ENCODE measurements around the gene GSTO1.

DNA sequence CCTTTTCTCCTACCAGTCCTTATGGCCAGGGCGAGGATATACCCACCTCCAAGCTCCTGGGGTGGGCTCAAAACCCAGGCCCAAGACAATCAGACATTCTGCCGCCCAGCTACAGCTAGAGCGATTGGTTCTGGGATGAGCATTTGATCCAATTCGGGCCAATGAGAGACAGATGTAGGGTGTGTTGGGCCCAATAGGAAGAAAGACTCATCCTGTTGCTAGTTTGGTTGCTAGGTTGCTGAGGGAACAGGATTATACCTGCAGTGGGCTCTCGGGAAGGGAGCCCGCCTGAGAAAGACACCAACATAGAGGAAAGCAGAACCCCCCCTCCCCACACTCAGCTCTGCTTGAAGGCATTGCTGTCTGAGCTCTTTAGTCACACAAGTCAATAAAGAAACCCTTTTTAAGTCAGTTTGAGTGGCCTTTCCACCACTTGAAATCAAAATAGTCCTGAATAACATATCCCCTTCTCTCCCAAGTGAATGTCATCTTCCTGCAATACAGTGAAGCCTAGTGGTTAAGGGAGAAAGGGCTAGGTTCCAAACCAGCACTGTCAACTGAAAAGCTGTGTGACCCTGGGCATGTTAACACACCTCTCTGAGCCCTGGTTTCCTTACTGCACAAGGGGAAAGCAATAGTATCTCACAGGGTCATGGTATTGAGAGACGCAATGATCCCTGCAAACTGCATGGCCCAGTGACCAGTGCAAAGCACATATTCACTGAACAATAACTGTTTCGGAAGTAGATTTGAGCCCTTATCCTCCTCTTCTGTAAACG lies 61.8 kb downstream of the GSTO1 start:
- TF ChIP-seq, protein P1, sequence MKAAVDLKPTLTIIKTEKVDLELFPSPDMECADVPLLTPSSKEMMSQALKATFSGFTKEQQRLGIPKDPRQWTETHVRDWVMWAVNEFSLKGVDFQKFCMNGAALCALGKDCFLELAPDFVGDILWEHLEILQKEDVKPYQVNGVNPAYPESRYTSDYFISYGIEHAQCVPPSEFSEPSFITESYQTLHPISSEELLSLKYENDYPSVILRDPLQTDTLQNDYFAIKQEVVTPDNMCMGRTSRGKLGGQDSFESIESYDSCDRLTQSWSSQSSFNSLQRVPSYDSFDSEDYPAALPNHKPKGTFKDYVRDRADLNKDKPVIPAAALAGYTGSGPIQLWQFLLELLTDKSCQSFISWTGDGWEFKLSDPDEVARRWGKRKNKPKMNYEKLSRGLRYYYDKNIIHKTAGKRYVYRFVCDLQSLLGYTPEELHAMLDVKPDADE (IDR thresholded peaks at IDR 0.05): no peak
- TF ChIP-seq, protein P2, sequence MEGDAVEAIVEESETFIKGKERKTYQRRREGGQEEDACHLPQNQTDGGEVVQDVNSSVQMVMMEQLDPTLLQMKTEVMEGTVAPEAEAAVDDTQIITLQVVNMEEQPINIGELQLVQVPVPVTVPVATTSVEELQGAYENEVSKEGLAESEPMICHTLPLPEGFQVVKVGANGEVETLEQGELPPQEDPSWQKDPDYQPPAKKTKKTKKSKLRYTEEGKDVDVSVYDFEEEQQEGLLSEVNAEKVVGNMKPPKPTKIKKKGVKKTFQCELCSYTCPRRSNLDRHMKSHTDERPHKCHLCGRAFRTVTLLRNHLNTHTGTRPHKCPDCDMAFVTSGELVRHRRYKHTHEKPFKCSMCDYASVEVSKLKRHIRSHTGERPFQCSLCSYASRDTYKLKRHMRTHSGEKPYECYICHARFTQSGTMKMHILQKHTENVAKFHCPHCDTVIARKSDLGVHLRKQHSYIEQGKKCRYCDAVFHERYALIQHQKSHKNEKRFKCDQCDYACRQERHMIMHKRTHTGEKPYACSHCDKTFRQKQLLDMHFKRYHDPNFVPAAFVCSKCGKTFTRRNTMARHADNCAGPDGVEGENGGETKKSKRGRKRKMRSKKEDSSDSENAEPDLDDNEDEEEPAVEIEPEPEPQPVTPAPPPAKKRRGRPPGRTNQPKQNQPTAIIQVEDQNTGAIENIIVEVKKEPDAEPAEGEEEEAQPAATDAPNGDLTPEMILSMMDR (conservative IDR thresholded peaks at IDR 0.05; ENCODE audit: low read depth in 2 of 2): no peak
- TF ChIP-seq EZH2 (IDR thresholded peaks at IDR 0.05; ENCODE audit: low read depth, unreplicated experiment): no peak
- TF ChIP-seq EZH2phosphoT487 (IDR thresholded peaks at IDR 0.05; ENCODE audit: unreplicated experiment): no peak

Data from GM23338 (cell line).